Hematopoietic multipotent progenitor cell treated with erythropoietin and hydrocortisone succinate and interleukin-3 and kit ligand, for 17 days (in vitro differentiated cells): ENCODE data around the gene NDST1.

Experiments used
- DNase-seq: peaks from one replicate; pipeline ENCODE4 v3.0.0-alpha.2; 2015; ENCODE audit warnings: low spot score

The NDST1 gene

DNA sequence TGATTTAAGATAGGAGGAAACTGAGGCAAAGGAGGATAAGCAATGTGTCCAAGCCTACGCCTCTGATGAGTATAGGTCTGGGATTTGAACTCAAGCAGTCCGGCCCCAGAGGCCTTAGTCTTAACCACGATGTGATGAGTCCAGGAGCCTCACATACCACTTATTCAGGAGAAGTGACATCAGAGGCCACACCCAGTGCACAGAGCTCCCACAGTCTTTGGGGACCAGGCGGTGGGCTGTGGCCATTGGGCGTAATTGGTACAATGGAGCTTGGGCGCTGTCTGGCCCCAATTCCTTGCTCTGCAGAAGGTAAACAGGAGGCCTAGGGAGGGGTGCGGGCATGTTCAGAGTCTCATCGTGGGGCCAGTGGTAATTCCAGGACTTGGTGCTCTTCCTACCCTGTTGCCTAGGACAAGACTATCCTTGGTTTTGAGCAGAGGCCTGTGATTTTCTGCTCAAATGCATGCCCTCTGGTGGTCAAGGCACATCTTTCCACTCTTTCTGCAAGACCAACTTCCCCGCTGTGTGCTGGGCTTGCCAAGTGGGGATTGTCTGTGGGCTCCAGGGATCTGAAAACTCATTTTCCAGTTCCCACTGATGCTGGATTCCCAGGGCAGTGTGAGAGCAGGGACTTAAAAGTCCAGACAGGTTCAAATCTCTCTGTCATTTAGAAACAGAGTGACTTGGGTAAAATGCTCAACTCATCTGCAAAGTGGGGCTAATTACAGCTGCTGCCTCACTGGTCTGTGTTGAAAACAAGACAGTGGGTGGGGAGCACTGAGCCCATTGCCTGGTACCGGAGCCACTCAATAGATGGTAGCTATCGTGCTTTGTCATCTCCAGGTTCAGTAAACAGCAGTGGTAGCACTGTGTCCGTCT is 15.8 kb downstream of the NDST1 start:
- DNase-seq: peak; percentile 32

GRCh38 chr5:150525163-150525562 is 17.2 kb downstream of the NDST1 start:
- DNase-seq: no peak

DNA sequence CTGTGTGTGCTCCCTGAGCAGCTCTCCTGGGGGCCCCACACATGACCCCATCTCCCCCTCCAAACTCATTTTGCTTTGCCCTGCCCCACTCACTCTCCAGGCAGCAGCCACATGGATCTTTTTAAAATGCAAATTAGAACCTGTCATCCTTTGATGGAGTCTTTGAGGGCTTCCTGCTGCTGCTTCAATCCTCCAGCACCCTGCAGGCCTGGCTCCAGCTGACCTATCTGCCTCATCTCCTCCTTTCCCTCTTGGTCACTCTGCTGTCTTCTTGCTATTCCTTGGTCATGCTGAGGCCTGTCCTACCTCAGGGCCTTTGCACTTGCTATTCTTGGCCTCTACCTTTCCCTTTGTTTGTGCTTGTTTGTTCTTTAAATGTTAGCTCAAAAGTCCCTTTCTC is 17.9 kb downstream of the NDST1 start:
- no peak for DNase-seq

GRCh38 chr5:150527038-150527437 is 19.1 kb downstream of the NDST1 start:
- DNase-seq: no peak

GRCh38 chr5:150527808-150528207 is 19.9 kb downstream of the NDST1 start:
- DNase-seq: no peak

DNA sequence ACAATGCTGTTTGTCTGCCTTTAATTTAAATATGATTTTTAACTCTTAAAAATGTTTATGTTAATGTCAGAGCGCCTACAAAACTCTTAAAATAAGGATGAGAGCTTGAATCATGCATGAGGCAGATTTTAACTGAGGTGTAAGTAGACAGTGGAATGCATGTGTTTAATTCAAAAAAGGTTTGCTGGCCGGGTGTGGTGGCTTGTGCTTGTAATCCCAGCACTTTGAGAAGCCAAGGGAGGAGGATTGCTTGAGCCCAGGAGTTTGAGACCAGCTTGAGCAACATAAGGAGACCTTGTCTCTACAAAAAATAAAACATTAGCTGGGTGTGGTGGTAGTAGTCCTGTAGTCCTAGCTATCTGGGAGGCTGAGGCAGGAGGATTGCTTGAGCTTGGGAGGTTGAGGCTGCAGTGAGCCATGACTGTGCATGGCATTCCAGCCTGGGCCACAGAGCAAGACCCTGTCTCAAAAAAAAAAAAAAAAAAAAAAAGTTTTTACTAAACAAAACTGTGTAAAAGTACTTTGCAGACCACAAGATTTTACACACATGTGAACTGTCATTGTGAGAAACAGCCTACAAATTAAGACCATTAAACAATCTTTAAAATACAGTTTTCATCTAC is 21.1 kb downstream of the NDST1 start:
- no peak for DNase-seq

DNA sequence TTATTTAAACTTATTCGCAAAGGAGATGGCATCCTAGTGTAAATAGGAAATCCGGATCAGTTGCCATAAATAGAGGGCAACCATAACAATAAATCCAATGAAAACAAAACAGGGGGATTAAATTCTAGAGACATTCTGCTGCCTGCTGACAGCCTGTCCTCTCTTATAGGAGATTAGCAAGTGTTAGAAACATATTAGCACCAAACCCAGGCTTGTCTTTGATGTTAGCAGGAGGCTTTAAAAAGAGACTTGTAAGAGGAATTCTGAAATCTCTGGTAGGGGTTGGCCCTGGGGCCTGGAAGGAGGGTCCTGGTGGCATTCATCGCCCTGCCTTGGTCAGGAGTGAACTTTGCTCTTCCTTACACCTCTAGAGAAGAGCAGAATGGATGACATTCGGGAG is 21.6 kb downstream of the NDST1 start:
- DNase-seq: no peak

DNA sequence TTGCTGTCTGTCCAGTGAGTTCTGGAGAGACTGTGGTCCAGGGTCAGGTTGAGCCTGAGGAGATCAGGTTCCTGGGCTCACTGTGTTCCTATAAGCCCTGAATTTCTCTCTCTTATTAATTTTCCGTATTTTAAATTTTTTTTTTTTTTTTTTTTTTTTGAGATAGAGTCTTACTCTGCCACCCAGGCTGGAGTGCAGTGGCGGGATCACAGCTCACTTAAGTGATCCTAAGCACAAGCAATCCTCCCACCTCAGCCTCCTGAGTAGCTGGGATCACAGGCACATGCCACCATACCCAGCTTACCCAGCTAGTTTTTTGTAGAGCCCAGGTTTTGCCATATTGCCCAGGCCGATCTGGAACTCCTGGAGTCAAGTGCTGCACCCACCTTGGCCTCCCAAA is 22.5 kb downstream of the NDST1 start:
- DNase-seq: no peak

DNA sequence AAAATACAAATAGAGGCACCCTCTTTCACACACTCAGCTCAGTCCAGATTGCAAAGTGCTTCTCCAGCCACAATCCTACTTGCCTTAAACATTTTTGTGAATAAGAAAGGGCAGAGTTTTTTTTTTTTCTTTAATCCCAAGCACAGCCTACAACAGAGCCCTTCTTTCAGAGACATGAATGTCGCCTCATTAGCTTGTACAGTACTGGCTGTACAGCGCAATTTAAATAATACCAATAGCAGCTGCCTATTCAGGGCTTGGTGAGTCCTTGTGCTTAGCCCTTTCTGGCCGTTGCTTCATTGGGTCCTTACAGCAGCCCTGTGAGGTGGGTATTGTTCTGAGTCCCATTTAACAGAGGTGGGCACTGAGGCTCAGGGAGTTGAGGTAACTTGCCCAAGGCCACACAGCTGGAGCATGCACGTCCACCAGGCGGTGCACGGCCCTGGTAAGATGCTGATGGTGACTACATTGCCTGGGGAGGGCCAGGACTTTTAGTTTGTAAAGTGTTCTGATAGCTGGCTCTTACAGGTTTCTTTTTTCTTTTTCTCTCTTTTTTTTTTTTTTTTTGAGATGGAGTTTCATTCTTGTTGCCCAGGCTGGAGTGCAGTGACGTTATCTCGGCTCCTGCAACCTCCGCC is 23.1 kb downstream of the NDST1 start:
- no peak for DNase-seq

- no peak for DNase-seq
These were observed 23.8 kb downstream of the NDST1 start for GRCh38 chr5:150531686-150532085.

DNA sequence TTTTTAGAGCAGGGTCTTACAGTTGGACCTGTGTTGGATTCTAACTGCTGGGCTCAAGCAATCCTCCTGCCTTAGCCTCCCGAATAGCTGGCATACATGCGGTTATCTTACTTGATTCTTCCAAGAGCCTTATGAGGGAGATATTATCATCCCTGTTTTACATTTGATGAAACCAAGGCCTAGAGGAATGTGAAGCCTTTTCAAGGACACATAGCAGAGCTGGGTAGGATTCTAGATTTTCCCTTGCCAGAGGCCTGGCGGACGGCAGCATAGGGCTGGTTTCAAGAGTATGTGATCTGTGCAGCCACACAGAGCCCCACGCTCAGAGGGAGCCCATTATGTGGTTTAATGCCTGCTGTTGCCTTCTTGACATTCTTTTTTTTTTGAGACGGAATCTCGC is 24.2 kb downstream of the NDST1 start:
- DNase-seq: no peak

DNA sequence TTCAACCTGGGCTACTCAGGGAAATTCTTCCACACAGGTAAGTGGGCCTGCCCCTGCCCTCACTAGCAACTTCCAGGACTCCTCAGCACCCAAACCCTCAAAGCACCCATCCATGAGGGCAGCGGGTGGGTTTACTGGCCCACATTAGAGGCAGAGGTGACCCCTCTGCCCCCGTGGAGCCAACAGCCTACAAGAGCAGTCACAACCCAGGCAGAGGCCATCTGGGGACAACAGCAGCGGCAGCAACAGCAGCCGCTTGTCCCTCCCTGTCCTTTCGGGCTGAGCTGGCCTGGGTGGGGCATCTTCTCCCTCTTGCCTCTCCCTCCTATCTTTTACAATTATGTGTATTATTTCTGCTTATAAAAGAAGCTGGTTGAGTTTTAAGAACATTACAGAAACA is 25.1 kb downstream of the NDST1 start:
- DNase-seq: no peak

DNA sequence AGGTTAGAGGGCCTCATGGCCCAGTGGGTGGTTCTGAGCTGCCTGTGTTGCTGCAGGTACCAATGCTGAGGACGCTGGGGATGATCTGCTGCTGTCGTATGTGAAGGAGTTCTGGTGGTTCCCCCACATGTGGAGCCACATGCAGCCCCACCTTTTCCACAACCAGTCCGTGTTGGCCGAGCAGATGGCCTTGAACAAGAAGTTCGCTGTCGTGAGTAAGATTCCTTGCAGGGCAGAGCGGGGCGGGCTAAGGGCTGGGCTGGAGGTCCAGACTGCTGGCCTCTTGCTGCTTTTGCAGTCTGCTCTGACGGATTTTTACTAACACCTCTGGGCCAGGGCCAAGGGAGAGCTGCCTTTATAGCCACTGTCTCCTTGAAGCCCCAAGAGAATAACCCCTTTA is 26.9 kb downstream of the NDST1 start:
- DNase-seq: no peak

- DNase-seq: no peak
These were observed 27.7 kb downstream of the NDST1 start for GRCh38 chr5:150535611-150536010.

- DNase-seq: no peak
These were observed 30.3 kb downstream of the NDST1 start for GRCh38 chr5:150538007-150538917.

DNA sequence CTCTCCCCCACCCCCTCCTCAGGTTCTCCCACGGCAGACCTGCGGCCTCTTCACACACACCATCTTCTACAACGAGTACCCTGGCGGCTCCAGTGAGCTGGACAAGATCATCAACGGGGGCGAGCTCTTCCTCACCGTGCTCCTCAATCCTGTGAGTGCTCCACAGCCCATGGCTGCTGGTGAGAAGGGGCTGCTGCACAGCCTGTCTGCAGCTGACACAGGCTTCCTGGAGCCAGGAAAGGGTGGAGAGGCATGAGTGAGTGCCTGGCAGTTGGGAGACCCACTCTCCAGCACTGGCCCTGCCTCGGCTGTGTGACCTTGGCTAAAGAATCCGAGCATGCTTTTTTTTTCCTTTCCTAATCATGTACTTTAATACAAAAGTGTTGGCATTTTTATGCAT is 31.3 kb downstream of the NDST1 start:
- DNase-seq: no peak

- no peak for DNase-seq
These were observed 32.1 kb downstream of the NDST1 start for GRCh38 chr5:150540042-150540441.

DNA sequence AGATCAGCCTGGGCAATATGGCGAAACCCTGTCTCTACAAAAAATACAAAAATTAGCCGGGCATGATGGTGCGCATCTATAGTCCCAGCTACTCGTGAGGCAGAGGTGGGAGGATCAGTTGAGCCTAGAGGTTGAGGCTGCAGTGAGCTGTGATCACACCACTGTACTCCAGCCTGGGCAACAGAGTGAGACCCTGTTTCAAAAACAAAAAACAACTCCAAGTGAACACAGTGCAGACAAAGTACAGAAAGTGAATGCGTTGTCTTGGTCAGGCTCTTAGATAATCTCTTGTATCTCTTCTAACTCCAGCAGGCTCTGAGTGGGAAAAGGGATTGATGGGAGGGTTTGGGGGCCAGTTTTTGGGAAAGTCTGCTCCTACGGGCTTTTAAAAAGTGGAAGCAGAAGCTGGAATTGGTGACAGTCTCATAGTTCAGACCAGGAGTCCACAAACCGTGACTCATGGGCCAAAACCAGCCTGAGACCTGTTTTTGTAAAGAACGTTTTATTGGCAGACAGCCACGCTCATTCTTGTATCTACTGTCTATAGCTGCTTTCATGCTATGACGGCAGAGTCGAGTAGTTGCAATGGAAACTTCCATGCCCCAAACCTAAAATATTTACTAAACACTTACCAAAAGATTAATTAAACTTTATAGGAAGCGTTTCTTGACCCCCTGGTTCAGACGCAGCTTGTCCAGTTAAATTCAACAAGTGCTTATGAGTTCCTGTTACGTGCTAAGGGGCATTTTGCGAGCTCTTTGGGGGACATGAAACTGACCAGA is 32.9 kb downstream of the NDST1 start:
- no peak for DNase-seq

- DNase-seq: no peak
These were observed 33.4 kb downstream of the NDST1 start for GRCh38 chr5:150541397-150541675.

- no peak for DNase-seq
These were observed 34.0 kb downstream of the NDST1 start for GRCh38 chr5:150541895-150542294.

DNA sequence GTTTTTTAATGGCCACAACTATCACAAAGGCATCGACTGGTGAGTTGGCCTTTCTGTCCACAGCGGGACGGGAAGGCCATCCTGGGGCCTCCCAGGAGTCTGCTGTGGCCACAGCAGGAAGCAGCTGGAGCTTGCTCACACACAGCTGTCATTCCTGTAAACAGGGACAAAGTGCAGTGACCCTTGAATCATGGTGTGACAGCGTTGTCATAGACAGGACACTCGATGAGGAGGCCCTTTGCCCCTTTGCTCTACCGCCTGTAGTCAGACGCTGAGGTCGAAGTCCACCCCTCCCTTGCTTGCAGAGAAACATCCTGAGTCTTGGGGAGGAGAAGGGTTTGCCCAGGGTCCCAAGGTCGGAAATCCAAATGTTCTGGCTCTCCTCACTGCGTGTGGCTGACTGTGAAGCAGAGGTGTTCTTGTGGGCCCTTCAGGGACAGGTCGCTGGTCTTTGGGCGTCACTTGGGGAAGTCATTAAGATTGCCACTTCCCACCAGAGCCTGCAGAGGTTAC is 35.1 kb downstream of the NDST1 start:
- no peak for DNase-seq
